Stomach (tissue), 9 donors: ENCODE measurements around the gene RGS10. TPM values are rescaled to one million over a fixed set of nuclear protein-coding genes. Genes with fewer than 3 reads are reported as not detected.

ENCODE experiments used
- DNase-seq, 2 donors: peaks; one replicate each; pipeline versions ENCODE4 v3.0.0 to v3.0.0-alpha.2; 2013 to 2019
- H3K27ac ChIP-seq, 5 donors: fragments of 200-600 bp in 4 of 5; sonication (generic) in 4 of 5; one replicate each; pipeline ENCODE4 v1.5.1; 2013 to 2019; ENCODE audit warnings: mild to moderate bottlenecking in 1 of 5, moderate library complexity in 1 of 5
- H3K27me3 ChIP-seq, 3 donors: fragments of 200-600 bp; sonication (generic); one replicate each; pipeline ENCODE4 v1.5.1; 2017 to 2019; ENCODE audit warnings: mixed run types in 1 of 3
- H3K36me3 ChIP-seq, 4 donors: fragments of 200-600 bp; sonication (generic); 1 replicate in 3 of 4; 2 replicates in 1 of 4; pipeline ENCODE4 v1.5.1; 2016 to 2019
- H3K4me1 ChIP-seq, 4 donors: fragments of 200-600 bp; sonication (generic); one replicate each; pipeline ENCODE4 v1.5.1; 2016 to 2019
- H3K4me3 ChIP-seq, 4 donors: fragments of 200-600 bp; sonication (generic) in 3 of 4; one replicate each; pipeline ENCODE4 v1.5.1; 2016 to 2019; ENCODE audit warnings: mild to moderate bottlenecking in 1 of 4
- H3K9me3 ChIP-seq, 4 donors: fragments of 200-600 bp; sonication (generic); one replicate each; pipeline ENCODE4 v1.5.1; 2016 to 2019
- EP300 ChIP-seq: sonication (generic); formaldehyde crosslinking; IDR thresholded peaks from one replicate; pipeline ENCODE4 v1.6.1; 2017; ENCODE audit warnings: antibody characterized with exemption
- POLR2A ChIP-seq, 4 donors: fragments of 450-650 bp; IDR thresholded peaks; one replicate each; pipeline ENCODE4 v1.6.1; 2016; ENCODE audit warnings: antibody characterized with exemption in 4 of 4, control low read depth in 2 of 4, mild to moderate bottlenecking in 1 of 4, moderate library complexity in 1 of 4
- POLR2AphosphoS5 ChIP-seq, 3 donors: sonication (generic); formaldehyde crosslinking; IDR thresholded peaks; one replicate each; pipeline ENCODE4 v1.6.1; 2016; ENCODE audit warnings: antibody characterized with exemption in 3 of 3
- WGBS, 5 donors: extraction: QIAGEN DNeasy Blood & Tissue Kit in 3 of 5; methylation state at CpG; one replicate each; pipeline versions ENCODE4 v1.1.5 to v1.1.7; 2013 to 2018; 5-methylcytosine and 5-hydroxymethylcytosine counted together
- intact Hi-C: fragments of 100-400 bp; cut with DNase I; formaldehyde crosslinking; loops from one replicate; pipeline ENCODE4 v1.15.1; 2023; ENCODE audit warnings: low total_unique reads
- polyA plus RNA-seq, 3 donors: library from polyadenylated mRNA; stranded (reverse); fragments of 200-250 nt; gene quantifications; one replicate each; pipeline ENCODE4 v1.2.3, GENCODE V29; 2013
- total RNA-seq, 5 donors: library from RNA; depleted of rRNA; stranded (reverse); fragments of >200 nt; gene quantifications; one replicate each; pipeline versions ENCODE4 v1.1.0 to v1.2.3, GENCODE V29; 2014 to 2016
- TF ChIP-seq, protein P1 (sequence below), 7 experiments: fragments of 450-650 bp in 4 of 7; fragments of 200-600 bp in 3 of 7; sonication (generic) in 3 of 7; IDR thresholded peaks; one replicate each; pipeline ENCODE4 v1.5.1; 2016 to 2019; ENCODE audit warnings: antibody characterized with exemption in 7 of 7, control low read depth in 2 of 7, mild to moderate bottlenecking in 1 of 7
- donor health status: healthy with polysubstance abuse.
- donor health status: Bipolar disorder and iron deficiency.
- donor health status: healthy.

Gene RGS10
- total and polyA plus RNA-seq, 8 donors, result 12.3 to 177 (median 47.7) TPM; not detected in 1

DNA sequence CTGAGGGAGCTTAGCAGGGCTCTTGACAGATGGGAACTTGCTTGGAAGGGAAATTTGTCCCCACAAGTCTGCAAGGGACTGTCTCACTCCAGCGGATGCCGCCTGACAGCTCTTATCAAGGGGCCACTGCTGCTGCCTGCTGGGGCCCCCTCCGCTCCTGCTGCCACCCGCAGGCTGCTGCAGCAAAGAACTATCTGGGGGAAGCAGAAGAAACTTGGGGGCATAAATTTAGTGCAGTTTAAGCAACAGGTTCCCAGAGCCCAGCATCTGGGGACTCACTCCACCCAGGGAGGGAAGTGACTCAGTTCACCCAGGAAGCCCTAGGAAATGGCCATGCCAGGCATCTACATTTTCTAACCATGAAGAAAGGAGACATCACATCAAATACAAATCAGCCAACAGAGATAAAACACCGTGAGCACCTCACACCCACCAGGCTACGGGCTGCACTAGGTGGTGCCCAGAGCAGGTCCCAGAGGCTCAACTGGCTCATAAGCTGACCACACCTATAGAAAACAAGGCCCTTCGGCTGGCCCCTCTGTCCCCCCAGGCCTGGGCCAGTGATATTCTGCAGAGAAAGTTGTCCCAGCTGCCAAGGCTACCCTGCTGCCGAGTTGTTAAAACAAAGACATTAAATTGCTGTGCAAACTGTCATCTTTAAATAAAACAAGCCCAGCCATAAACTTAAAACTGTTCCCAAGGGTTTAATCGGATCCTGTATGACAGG is 3.7 kb downstream of the RGS10 start:
- H3K9me3 ChIP-seq, result no peaks in the 10 kb centered on the region
- 26 to 55% (median 49%) methylated on average over 5 to 9 of the region's 9 CpGs for WGBS, 5 donors
- peaks cover 0 to 9% (median 0%) of the 10 kb centered on the region in 3 donors for H3K27me3 ChIP-seq
- DNase-seq, result no peak
- TF ChIP-seq, protein P1, sequence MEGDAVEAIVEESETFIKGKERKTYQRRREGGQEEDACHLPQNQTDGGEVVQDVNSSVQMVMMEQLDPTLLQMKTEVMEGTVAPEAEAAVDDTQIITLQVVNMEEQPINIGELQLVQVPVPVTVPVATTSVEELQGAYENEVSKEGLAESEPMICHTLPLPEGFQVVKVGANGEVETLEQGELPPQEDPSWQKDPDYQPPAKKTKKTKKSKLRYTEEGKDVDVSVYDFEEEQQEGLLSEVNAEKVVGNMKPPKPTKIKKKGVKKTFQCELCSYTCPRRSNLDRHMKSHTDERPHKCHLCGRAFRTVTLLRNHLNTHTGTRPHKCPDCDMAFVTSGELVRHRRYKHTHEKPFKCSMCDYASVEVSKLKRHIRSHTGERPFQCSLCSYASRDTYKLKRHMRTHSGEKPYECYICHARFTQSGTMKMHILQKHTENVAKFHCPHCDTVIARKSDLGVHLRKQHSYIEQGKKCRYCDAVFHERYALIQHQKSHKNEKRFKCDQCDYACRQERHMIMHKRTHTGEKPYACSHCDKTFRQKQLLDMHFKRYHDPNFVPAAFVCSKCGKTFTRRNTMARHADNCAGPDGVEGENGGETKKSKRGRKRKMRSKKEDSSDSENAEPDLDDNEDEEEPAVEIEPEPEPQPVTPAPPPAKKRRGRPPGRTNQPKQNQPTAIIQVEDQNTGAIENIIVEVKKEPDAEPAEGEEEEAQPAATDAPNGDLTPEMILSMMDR (IDR thresholded peaks at IDR 0.05), result no peak
- TF ChIP-seq EP300, result no peak
- peak overlapping the region; percentile 9 to 86 (median 47) for H3K27ac ChIP-seq
- H3K4me1 ChIP-seq, result peaks cover 12 to 89% (median 59%) of the 10 kb centered on the region in 4 donors
- no peak overlapping the region for H3K4me3 ChIP-seq
- intact Hi-C loops, result no loop called here
- H3K36me3 ChIP-seq, result no peaks in the 10 kb centered on the region

DNA sequence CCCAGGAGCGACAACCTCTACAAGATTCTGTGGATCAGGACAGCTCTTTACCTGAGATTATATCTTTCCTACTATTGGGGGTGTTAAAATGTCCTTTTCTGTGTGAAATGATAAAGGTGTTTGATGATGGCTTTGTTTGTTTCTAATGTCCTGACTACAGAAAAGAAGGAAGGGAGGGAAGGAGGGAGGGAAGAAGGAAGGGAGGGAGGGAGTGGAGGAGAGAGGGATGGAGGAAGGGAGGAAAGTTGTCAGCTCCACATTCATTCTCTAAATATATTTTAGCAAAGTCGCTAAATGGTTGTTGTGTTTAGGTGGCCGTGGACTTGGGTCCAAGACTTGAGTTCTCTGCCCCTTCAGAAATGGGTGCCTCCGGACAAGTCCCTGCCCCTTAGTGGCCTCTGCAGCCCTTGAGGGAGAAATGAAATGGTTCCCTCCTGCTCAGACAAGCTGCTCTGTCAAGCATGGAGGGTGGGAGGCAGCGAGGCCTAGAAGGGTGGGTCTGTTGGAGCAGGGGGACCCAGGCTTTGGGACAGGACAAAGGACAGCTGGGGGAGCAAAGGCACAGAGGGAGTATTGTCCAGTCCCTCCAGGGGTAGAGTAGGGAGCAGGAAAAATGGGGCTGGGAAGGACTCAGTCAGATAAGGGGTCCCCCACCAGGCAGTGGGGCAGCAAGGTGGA is 4.4 kb downstream of the RGS10 start:
- H3K9me3 ChIP-seq, result no peaks in the 10 kb centered on the region
- no peak overlapping the region for H3K4me3 ChIP-seq
- H3K27me3 ChIP-seq, result peaks cover 0 to 5% (median 0%) of the 10 kb centered on the region in 3 donors
- peaks cover 12 to 85% (median 52%) of the 10 kb centered on the region in 4 donors for H3K4me1 ChIP-seq
- intact Hi-C loops, result no loop called here
- TF ChIP-seq POLR2AphosphoS5 (IDR thresholded peaks at IDR 0.05), result no peak
- WGBS, 5 donors, result 77 to 86% (median 81%) methylated on average over 5 of the region's 5 CpGs
- DNase-seq, result no peak
- no peaks in the 10 kb centered on the region for H3K36me3 ChIP-seq
- H3K27ac ChIP-seq, result peak overlapping the region in 4 of 5 donors; percentile 9 to 86 (median 55)

DNA sequence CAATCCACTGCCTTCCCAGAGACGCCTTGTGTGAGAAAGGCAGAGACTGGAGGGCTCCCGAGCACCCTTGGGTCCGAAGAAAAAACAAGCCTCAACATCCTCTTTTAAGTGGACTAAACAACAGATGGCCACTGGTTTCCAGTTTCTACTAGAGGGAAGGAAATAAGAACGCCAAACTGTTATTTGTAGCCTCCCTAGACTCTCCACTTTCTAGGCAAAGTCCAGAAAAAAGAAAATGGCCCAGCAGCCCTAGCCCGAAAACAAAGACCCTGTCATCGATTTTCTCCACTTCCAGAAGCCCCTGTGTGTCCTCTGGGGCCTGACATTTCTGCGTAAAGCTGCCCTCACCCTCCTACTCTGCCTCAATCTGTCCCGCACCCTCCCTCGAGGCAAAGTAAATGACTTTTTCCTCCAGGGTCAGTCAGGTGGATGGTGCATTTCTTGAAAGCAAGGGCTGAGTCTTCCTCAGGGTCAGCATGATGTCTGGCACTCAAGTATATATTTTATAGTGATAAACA is 6.0 kb downstream of the RGS10 start:
- no peak overlapping the region for H3K4me3 ChIP-seq
- no peaks in the 10 kb centered on the region for H3K36me3 ChIP-seq
- no peaks in the 10 kb centered on the region for H3K9me3 ChIP-seq
- no peaks in the 10 kb centered on the region for H3K27me3 ChIP-seq
- H3K27ac ChIP-seq, result peak overlapping the region in 3 of 5 donors; percentile 40 to 68 (median 49)
- peaks cover 12 to 85% (median 45%) of the 10 kb centered on the region in 4 donors for H3K4me1 ChIP-seq
- WGBS, 5 donors, result 70 to 86% (median 82%) methylated on average over 9 of the region's 9 CpGs
- TF ChIP-seq, protein P1 (IDR thresholded peaks at IDR 0.05), result no peak
- TF ChIP-seq POLR2A (IDR thresholded peaks at IDR 0.05) (no peak), EP300 (no peak), POLR2AphosphoS5 (IDR thresholded peaks at IDR 0.05) (no peak)
- intact Hi-C loops, result no loop called here
- DNase-seq, result no peak

DNA sequence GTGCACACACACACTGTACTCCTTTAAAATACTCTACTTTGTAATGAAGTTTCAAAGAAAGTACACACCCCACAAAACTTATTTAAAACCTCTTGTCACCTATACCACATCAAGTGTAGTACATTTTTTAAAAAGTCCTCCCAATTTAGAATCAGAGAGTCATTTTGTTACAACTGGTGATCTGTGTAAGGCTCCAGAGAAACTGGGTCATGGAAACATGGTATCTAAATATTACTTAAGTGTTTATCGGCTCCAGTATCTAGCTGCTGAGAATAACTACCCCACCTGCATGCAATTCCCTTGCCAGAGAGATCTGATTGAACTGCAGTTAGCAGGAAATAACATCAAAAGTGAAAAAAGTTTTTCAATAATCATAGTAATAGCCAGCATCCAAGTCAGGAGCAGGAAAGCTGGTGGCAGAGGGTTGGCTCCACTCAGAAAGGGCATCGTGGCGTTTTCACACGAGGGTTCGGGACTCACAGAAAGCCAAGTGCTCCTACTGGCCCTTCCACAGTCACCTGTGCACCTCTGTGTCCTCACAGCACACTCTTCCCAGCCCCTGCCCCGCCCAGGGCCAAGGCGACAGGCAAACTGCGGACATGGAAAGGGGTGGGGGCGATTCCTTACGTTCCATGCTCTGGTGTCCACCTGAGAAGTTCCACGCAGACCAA is 6.5 kb downstream of the RGS10 start:
- no peak for DNase-seq
- no peaks in the 10 kb centered on the region for H3K36me3 ChIP-seq
- 56 to 74% (median 72%) methylated on average over 11 of the region's 11 CpGs for WGBS, 5 donors
- H3K4me1 ChIP-seq, result peaks cover 12 to 85% (median 45%) of the 10 kb centered on the region in 4 donors
- H3K4me3 ChIP-seq, result no peak overlapping the region
- peak overlapping the region in 3 of 5 donors; percentile 40 to 68 (median 49) for H3K27ac ChIP-seq
- intact Hi-C loops, result no loop called here
- TF ChIP-seq, protein P1 (IDR thresholded peaks at IDR 0.05), result no peak
- TF ChIP-seq POLR2A (IDR thresholded peaks at IDR 0.05) (no peak), POLR2AphosphoS5 (IDR thresholded peaks at IDR 0.05) (no peak), EP300 (no peak)
- H3K9me3 ChIP-seq, result no peaks in the 10 kb centered on the region
- no peaks in the 10 kb centered on the region for H3K27me3 ChIP-seq
